SU-DHL-6 (cell line): Measurements from ENCODE around the gene PSMG1.

Experiments
- H2AFZ ChIP-seq: fragments of 200-600 bp; sonication (generic); 2 replicates; pipeline ENCODE4 v1.6.1; 2014; ENCODE audit warnings: low read depth, mild to moderate bottlenecking, moderate library complexity, mixed read lengths, antibody characterized with exemption, low read length; ENCODE audit not compliant: severe bottlenecking
- H3F3A ChIP-seq: fragments of 200-600 bp; shearing (Covaris generic); 2 replicates; pipeline ENCODE4 v1.6.0; 2016; ENCODE audit warnings: antibody characterized with exemption, mild to moderate bottlenecking; ENCODE audit not compliant: insufficient read depth
- H3K27ac ChIP-seq: fragments of 200-600 bp; sonication (generic); 2 replicates; pipeline ENCODE4 v1.5.1; 2016; ENCODE audit warnings: low read depth, mild to moderate bottlenecking, low read length, moderate library complexity, mixed read lengths
- H3K27me3 ChIP-seq: fragments of 200-600 bp; sonication (generic), shearing (Covaris generic); 2 replicates; pipeline ENCODE4 v1.6.0; 2014; ENCODE audit warnings: mild to moderate bottlenecking, low read length
- H3K36me3 ChIP-seq: fragments of 200-600 bp; sonication (generic); 2 replicates; pipeline ENCODE4 v1.6.1; 2014; ENCODE audit warnings: mild to moderate bottlenecking, low read length, mixed read lengths
- H3K4me2 ChIP-seq: fragments of 300-600, 200-600 bp; shearing (Covaris generic), sonication (generic); 2 replicates; pipeline ENCODE4 v1.6.0; 2014; ENCODE audit warnings: low read length, low read depth, mild to moderate bottlenecking; ENCODE audit not compliant: poor library complexity, severe bottlenecking
- H3K4me3 ChIP-seq: fragments of 200-600 bp; sonication (generic); 2 replicates; pipeline ENCODE4 v1.5.1; 2014; ENCODE audit warnings: antibody characterized with exemption, low read length, mild to moderate bottlenecking, mixed read lengths; ENCODE audit not compliant: insufficient read depth, poor library complexity, severe bottlenecking
- H3K79me2 ChIP-seq: fragments of 200-600 bp; sonication (generic); 2 replicates; pipeline ENCODE4 v1.6.1; 2014; ENCODE audit warnings: mild to moderate bottlenecking, low read length, moderate library complexity; ENCODE audit not compliant: insufficient read depth
- H3K9ac ChIP-seq: fragments of 200-600 bp; sonication (generic); 2 replicates; pipeline ENCODE4 v1.7.0; 2014; ENCODE audit warnings: mild to moderate bottlenecking, low read length
- H3K9me2 ChIP-seq: fragments of 200-600 bp; sonication (generic); replicated peaks from 2 replicates; pipeline ENCODE4 v1.6.1; 2014; ENCODE audit warnings: low read length; ENCODE audit not compliant: insufficient read depth
- H3K9me3 ChIP-seq: fragments of 200-600 bp; sonication (generic); 2 replicates; pipeline ENCODE4 v1.6.1; 2014; ENCODE audit warnings: low read length, mixed read lengths; ENCODE audit not compliant: insufficient read depth
- H4K20me1 ChIP-seq: fragments of 200-600 bp; sonication (generic); 2 replicates; pipeline ENCODE4 v1.6.1; 2014; ENCODE audit warnings: low read depth, mild to moderate bottlenecking, antibody characterized with exemption, low read length, moderate library complexity, mixed read lengths
- CTCF ChIP-seq: fragments of 200-600 bp; sonication (generic); IDR thresholded peaks from one replicate; pipeline ENCODE4 v1.5.1; 2017; ENCODE audit warnings: antibody characterized with exemption, mild to moderate bottlenecking, low read length, moderate library complexity; ENCODE audit not compliant: insufficient read depth, poor library complexity, severe bottlenecking
- EZH2phosphoT487 ChIP-seq: fragments of 200-600 bp; sonication (generic), shearing (Covaris generic); conservative IDR thresholded peaks from 2 replicates; pipeline ENCODE4 v1.6.1; 2018; ENCODE audit warnings: mild to moderate bottlenecking, antibody characterized with exemption, low read length, moderate library complexity, mixed read lengths

The PSMG1 gene

DNA sequence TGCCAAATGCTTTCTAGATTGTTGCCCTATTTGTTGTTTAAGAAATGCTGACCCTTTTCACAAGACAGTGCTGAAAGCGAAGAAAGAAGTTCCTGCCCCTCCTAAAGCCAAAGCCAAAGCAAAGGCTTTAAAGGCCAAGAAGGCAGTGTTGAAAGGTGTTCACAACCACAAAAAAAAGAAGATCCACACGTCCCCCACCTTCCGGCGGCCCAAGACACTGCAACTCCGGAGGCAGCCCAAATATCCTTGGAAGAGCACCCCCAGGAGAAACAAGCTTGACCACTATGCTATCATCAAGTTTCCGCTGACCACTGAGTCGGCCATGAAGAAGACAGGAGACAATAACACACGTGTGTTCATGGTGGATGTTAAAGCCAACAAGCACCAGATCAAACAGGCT lies 55.7 kb downstream of the PSMG1 start:
- H3K9ac ChIP-seq = no peak overlapping the region
- H3K9me2 ChIP-seq = no peaks in the 10 kb centered on the region
- H2AFZ ChIP-seq = no peak overlapping the region
- H3K27me3 ChIP-seq = no peaks in the 10 kb centered on the region
- TF ChIP-seq CTCF (no peak), EZH2phosphoT487 (no peak)
- H3K4me3 ChIP-seq = no peak overlapping the region
- H3K36me3 ChIP-seq = no peaks in the 10 kb centered on the region
- H3F3A ChIP-seq = no peaks in the 10 kb centered on the region
- no peak overlapping the region for H3K27ac ChIP-seq
- no peaks in the 10 kb centered on the region for H4K20me1 ChIP-seq
- H3K9me3 ChIP-seq = no peaks in the 10 kb centered on the region
- H3K79me2 ChIP-seq = no peaks in the 10 kb centered on the region
- H3K4me2 ChIP-seq = no peak overlapping the region

DNA sequence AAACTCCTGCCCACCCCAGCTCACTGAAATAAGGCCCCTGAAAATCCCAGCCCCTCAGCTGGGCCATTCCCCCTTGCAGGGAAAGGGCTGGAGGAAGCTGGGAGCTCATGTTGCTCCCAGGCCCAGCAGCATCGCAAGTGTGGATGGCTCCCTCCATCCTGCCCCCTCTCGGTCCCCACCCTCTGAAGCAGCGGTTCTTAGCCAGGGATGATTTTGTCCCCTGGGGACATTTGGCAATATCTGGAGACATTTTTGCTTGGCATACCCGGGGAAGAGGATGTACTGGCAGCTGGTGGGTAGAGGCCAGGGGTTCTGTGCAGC lies 56.8 kb downstream of the PSMG1 start:
- Histone ChIP-seq H2AFZ (no peak overlapping the region), H3K27me3 (no peaks in the 10 kb centered on the region), H3K79me2 (no peaks in the 10 kb centered on the region), H3K4me3 (no peak overlapping the region), H3K9me3 (no peaks in the 10 kb centered on the region), H3K9me2 (no peaks in the 10 kb centered on the region), H4K20me1 (no peaks in the 10 kb centered on the region), H3F3A (no peaks in the 10 kb centered on the region), H3K36me3 (no peaks in the 10 kb centered on the region), H3K27ac (no peak overlapping the region), H3K4me2 (no peak overlapping the region), H3K9ac (no peak overlapping the region)
- no peak for TF ChIP-seq EZH2phosphoT487
- no peak for TF ChIP-seq CTCF

- no peak overlapping the region for H3K9ac ChIP-seq
- no peak overlapping the region for H3K4me3 ChIP-seq
- H3K27me3 ChIP-seq = no peaks in the 10 kb centered on the region
- H4K20me1 ChIP-seq = no peaks in the 10 kb centered on the region
- H3K27ac ChIP-seq = no peak overlapping the region
- no peaks in the 10 kb centered on the region for H3K79me2 ChIP-seq
- H3K4me2 ChIP-seq = no peak overlapping the region
- H3F3A ChIP-seq = no peaks in the 10 kb centered on the region
- H3K9me2 ChIP-seq = no peaks in the 10 kb centered on the region
- H3K36me3 ChIP-seq = no peaks in the 10 kb centered on the region
- TF ChIP-seq CTCF (peak; percentile 22), EZH2phosphoT487 (no peak)
- no peaks in the 10 kb centered on the region for H3K9me3 ChIP-seq
- H2AFZ ChIP-seq = no peak overlapping the region
Measured at GRCh38 chr21:39125752-39126485, 57.3 kb downstream of the PSMG1 start.
